ENCODE results near the gene SVOPL. TPM values are rescaled to one million over a fixed set of nuclear protein-coding genes. Genes with fewer than 3 reads are reported as not detected.
"Not testable (repeated sequence)": the region's sequence is repeated elsewhere in the genome, so short reads cannot be mapped to it uniquely, and the experiment has no call there.

Gene SVOPL
- total RNA-seq, 1 donor from 2014 or later, result not detected

DNA sequence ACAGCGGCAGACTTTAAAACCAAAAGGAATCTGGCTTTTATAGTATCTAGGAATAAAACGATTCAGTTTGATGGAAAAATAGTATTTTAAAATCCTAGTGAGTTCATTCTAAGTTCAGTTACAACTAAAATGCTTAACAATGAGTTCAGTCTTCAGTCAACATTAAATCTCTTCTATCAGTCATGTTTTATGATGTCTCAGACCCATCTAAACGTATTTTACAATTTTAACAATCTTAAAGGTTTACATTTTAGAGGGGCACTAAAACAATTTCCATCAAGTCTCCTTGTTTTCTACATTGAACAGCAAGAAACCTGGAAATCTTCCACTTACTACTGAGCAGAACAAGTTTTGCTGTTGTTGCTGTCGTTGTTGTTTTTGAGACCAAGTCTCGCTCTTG lies 10.0 kb downstream of the SVOPL start:
- Mint-ChIP-seq H3K27me3 (no peaks in the 10 kb centered on the region), H3K27ac (no peak overlapping the region), H3K4me3 (no peak overlapping the region), H3K4me1 (ENCODE audit: unreplicated experiment) (no peaks in the 10 kb centered on the region), H3K36me3 (no peaks in the 10 kb centered on the region), H3K9me3 (no peaks in the 10 kb centered on the region)
- TF ChIP-seq, protein P1, sequence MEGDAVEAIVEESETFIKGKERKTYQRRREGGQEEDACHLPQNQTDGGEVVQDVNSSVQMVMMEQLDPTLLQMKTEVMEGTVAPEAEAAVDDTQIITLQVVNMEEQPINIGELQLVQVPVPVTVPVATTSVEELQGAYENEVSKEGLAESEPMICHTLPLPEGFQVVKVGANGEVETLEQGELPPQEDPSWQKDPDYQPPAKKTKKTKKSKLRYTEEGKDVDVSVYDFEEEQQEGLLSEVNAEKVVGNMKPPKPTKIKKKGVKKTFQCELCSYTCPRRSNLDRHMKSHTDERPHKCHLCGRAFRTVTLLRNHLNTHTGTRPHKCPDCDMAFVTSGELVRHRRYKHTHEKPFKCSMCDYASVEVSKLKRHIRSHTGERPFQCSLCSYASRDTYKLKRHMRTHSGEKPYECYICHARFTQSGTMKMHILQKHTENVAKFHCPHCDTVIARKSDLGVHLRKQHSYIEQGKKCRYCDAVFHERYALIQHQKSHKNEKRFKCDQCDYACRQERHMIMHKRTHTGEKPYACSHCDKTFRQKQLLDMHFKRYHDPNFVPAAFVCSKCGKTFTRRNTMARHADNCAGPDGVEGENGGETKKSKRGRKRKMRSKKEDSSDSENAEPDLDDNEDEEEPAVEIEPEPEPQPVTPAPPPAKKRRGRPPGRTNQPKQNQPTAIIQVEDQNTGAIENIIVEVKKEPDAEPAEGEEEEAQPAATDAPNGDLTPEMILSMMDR (conservative IDR thresholded peaks at IDR 0.05), result no peak
- no peak for DNase-seq (ENCODE audit: extremely low spot score, unreplicated experiment)

DNA sequence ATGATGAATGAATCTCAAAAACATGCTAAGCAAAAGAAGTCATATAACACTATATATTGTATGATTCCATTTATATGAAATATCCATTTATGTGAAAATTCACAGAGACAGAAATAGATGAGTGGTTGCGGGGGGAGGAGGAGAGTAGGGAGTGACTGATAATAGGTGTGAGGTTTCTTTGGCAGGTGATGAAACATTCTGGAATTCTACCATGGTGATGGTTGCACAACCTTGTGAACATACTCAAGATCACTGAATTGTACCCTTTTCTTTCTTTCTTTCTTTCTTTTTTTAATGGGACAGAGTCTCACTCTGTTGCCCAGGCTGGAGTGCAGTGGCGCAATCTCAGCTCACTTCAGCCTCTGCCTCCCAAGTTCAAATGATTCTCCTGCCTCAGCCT lies 10.7 kb downstream of the SVOPL start:
- no peaks in the 10 kb centered on the region for H3K4me1 Mint-ChIP-seq (ENCODE audit: unreplicated experiment)
- H3K27me3 Mint-ChIP-seq, result no peaks in the 10 kb centered on the region
- no peak overlapping the region for H3K4me3 Mint-ChIP-seq
- no peaks in the 10 kb centered on the region for H3K9me3 Mint-ChIP-seq
- H3K36me3 Mint-ChIP-seq, result no peaks in the 10 kb centered on the region
- H3K27ac Mint-ChIP-seq, result no peak overlapping the region
- DNase-seq (ENCODE audit: extremely low spot score, unreplicated experiment), result no peak
- TF ChIP-seq, protein P1 (conservative IDR thresholded peaks at IDR 0.05), result no peak

DNA sequence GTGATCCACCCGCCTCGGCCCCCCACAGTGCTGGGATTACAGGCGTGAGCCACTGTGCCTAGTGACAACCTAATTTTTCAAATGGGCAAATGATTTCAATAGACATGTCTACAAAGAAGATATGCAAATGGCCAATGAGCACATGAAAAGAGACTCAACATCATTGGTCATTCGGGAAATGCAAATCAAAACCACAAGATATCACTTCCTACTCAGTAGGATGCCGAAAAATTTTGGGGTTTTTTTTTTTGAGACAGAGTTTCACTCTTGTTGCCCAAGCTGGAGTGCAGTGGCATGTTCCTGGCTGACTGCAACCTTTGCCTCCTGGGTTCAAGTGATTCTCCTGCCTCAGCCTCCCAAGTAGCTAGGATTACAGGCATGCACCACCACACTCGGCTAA lies 13.1 kb downstream of the SVOPL start:
- not testable (repeated sequence) for H3K27ac Mint-ChIP-seq; H3K9me3 Mint-ChIP-seq; DNase-seq (ENCODE audit: extremely low spot score, unreplicated experiment); H3K4me3 Mint-ChIP-seq; H3K36me3 Mint-ChIP-seq; H3K4me1 Mint-ChIP-seq (ENCODE audit: unreplicated experiment); H3K27me3 Mint-ChIP-seq

DNA sequence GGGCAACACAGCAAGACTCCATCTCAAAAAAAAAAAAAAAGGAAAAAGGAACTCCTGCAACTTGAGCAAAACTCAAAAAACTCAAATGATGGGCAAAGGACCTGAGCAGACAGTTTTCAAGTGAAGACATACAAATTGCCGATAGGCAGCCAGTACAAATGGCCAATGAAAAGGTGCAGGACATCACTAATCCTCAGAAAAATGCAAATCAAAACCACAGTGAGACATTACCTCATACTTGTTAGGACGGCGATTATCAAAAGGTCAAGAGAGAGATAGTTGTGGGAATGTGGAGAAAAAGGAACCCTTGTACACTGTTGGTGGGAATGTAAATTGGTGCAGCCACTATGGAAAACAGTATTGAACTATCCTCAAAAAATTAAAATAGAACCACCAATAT lies 16.8 kb downstream of the SVOPL start:
- Mint-ChIP-seq H3K36me3 (no peaks in the 10 kb centered on the region), H3K4me1 (ENCODE audit: unreplicated experiment) (no peaks in the 10 kb centered on the region), H3K27ac (no peak overlapping the region), H3K27me3 (no peaks in the 10 kb centered on the region), H3K4me3 (no peak overlapping the region), H3K9me3 (no peaks in the 10 kb centered on the region)
- TF ChIP-seq, protein P1 (conservative IDR thresholded peaks at IDR 0.05), result no peak
- DNase-seq (ENCODE audit: extremely low spot score, unreplicated experiment), result no peak

DNA sequence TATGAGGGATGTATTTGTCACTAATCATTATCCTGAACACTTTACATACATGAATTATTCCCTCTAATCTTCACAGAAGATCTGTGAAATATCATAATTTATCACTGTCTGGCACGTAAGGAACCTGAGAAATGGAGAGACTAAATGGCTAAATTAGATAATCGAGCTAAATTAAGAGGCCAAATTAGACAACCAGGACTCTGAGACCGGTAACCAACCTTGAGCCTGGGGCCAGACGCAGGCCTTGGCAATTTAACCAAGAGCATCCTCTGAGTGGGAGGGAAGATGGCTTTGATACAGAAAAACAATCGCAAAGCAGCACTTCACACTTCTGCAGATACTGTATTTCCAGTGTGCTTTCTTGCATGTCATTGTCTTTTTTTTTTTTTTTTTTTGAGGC lies 21.4 kb downstream of the SVOPL start:
- no peak for DNase-seq (ENCODE audit: extremely low spot score, unreplicated experiment)
- no peaks in the 10 kb centered on the region for H3K9me3 Mint-ChIP-seq
- H3K27ac Mint-ChIP-seq, result no peak overlapping the region
- no peaks in the 10 kb centered on the region for H3K36me3 Mint-ChIP-seq
- H3K4me3 Mint-ChIP-seq, result no peak overlapping the region
- H3K27me3 Mint-ChIP-seq, result no peaks in the 10 kb centered on the region
- TF ChIP-seq, protein P1 (conservative IDR thresholded peaks at IDR 0.05), result no peak
- H3K4me1 Mint-ChIP-seq (ENCODE audit: unreplicated experiment), result no peaks in the 10 kb centered on the region

DNA sequence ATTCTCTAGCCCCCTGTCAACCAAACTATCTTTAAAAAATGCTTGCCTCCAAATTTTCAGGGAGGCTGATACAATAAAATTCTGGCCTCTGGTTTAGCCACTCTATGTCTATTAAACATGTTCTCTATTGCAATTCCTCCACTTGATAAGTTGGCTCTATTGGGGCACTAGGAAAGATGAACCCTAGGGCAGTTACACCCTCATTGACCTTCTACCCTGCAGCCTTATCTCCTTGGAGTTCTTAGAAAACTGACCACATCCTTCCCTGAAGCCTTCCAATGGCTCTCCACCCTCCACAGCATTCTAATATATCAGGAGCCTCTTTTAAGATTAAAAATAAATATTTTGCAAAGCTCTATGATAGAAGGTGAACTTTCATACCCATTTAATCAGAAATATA lies 30.6 kb downstream of the SVOPL start:
- TF ChIP-seq, protein P1 (conservative IDR thresholded peaks at IDR 0.05), result no peak
- Mint-ChIP-seq H3K27ac (no peak overlapping the region), H3K36me3 (peaks cover 4% of the 10 kb centered on the region), H3K9me3 (no peaks in the 10 kb centered on the region), H3K4me3 (no peak overlapping the region), H3K27me3 (no peaks in the 10 kb centered on the region), H3K4me1 (ENCODE audit: unreplicated experiment) (peaks cover 13% of the 10 kb centered on the region)
- DNase-seq (ENCODE audit: extremely low spot score, unreplicated experiment), result no peak

Measured in type B pancreatic cell (in vitro differentiated cells).